NCI-H2107 treated with DMSO at 0.1 percent for 48 hours (cell line): ENCODE results near the gene TIMELESS.
"Not testable (repeated sequence)": the region's sequence is repeated elsewhere in the genome, so short reads cannot be mapped to it uniquely, and the experiment has no call there.

ENCODE experiments used
- DNase-seq: peaks from one replicate; lab custom pipeline; 2025; ENCODE audit not compliant: unreplicated experiment; lab: John Stamatoyannopoulos, UW

TIMELESS gene

GRCh38 chr12:56411781-56412639 lies 37.2 kb downstream of the TIMELESS start:
- no peak for DNase-seq

DNA sequence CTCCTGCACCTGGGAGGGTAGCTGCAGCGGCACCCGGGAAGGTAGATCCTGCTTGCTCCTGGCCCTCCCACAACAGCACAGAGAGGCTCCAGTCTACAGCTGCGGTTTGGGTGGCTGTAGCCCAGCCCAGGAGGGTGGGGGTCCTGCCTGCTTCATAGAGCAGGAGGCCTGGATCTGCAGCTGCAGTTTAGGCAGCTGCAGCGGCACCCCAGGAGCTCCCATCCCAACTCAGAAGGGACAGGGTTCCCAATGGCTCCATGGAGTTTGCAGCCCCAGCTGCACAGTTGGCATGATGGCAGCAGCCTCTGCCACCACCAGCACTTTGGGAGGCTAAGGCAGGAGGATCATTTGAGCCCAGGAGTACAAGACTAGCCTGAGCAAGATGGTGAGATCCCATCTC lies 38.5 kb downstream of the TIMELESS start:
- DNase-seq, result no peak

GRCh38 chr12:56408799-56409417 lies 40.3 kb downstream of the TIMELESS start:
- DNase-seq, result no peak

DNA sequence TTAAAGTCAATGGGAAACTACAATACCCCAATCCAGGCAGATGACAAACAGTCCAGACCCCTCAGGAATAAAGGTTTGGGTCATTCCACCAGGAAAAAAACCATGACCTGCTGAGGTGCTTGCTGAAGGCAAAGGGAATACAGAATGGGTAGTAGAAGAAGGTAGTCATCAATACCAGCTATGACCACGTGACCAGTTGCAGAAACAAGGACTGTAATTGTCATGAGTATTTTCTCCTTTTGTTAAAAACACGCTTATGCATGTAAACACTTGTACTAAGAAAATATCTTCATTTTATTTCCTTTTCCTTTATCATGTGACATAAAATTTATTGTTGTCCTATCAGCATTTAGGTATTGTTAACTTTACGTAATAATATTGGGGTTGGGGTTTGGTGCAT lies 45.0 kb downstream of the TIMELESS start:
- not testable (repeated sequence) for DNase-seq

DNA sequence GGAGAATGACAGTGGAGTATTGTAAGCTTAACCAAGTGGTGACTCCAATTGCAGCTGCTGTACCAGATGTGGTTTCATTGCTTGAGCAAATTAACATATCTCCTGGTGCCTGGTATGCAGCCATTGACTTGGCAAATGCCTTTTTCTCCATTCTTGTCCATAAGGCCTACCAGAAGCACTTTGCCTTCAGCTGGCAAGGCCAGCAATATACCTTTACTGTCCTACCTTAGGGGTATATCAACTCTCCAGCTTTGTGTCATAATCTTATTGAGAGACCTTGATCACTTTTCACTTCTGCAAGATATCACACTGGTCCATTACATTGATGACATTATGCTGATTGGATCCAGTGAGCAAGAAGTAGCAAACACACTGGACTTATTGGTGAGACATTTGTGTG lies 47.6 kb downstream of the TIMELESS start:
- not testable (repeated sequence) for DNase-seq

DNA sequence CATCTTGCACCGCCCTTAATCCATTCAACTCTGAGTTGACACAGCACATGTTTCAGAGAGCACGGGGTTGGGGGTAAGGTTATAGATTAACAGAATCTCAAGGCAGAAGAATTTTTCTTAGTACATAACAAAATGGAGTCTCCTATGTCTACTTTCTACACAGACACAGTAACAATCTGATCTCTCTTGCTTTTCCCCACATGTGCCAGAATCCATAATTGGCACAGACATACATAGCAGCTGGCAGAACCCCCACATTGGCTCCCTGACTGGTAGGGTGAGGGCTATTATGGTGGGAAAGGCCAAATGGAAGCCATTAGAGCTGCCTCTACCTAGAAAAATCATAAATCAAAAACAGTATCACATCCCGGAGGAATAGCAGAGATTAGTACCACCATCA lies 48.1 kb downstream of the TIMELESS start:
- not testable (repeated sequence) for DNase-seq

DNA sequence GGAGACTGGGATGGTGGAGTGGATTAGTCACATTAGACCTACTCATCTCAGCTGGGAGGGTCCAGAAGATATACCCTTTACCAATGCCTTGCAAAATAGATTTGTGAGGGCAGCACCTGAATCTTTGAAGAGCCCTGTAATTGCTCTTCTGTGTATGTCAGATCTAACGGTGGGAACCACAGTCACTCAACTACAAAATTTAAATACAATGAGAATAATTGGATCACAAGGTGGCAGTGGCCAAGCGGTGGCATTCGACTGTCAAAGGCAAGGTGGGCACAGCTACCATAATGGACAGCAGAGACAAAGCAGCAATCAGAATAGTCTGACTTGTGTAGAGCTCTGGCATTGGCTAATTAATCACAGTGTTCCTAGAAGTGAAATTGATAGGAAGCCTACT lies 49.8 kb downstream of the TIMELESS start:
- DNase-seq, result not testable (repeated sequence)

DNA sequence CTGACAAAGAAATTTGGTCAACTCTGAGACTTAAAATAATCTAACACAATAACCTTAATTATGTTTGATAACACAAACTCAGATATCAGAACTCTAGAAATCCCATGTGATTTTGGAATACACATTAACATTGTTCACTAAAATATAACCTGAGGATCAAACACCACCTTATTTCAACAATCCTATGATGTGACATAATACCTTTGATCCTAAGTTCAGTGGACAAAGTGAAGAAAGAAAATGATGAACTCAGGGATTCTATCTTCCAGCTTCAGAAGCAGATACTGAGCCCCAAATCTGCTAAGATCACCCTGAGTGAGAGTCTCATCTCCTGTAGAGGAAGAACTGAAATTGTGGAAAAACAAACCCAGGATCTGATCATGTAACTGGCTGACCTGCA lies 50.9 kb downstream of the TIMELESS start:
- no peak for DNase-seq

DNA sequence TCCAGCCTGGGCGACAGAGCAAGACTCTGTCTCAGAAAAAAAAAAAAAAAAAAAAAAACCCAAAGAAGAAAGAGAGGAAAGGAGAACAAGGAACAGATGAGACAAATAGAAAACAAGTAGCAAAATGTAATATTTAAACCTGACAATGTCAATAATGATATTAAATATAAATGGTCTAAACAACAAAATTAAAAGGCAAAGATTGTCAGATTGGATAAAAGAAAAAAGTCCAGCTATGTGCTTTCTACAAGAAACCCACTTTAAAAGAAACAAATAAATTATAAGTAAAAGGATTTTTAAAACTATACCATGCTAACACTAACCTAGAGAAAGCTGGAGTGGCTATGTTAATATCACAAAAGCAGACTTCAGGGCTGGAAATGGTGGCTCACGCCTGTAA lies 56.9 kb downstream of the TIMELESS start:
- DNase-seq, result no peak

DNA sequence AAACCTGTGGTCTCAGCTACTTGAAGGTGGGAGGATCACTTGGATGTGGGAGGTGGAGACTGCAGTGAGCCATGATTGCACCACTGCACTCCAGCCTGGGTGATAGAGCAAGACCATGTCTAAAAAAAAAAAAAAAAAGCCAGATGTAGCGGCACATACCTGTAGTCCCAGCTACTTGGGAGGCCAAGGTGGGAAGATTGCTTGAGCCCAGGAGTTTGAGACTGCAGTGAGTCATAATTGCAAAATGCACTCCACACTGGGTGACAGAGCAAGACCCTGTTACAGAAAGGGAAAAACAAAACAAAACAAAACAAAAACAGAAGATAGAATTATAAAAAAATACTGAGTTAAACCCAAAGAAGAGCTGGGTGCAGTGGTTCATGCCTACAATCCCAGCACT lies 57.5 kb downstream of the TIMELESS start:
- no peak for DNase-seq

DNA sequence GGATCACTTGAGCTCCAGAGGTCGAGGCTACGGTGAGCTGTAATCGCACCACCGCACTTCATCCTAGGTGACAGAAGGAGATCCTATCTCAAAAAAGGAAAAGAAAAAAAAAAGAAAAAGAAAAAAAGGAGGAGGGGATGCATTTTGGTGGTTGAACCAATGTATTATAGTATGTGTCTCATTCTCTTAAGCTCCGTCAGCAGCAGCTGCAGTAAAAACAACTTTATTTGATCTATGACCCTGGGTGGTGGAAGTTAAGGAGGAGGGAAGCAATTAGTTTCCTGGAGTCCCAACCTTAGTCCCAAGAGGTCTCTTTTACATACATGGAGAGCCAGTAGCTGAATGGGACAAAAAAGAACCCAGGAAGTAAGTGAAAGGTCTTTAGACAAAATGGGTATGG lies 59.8 kb downstream of the TIMELESS start:
- DNase-seq, result no peak

DNA sequence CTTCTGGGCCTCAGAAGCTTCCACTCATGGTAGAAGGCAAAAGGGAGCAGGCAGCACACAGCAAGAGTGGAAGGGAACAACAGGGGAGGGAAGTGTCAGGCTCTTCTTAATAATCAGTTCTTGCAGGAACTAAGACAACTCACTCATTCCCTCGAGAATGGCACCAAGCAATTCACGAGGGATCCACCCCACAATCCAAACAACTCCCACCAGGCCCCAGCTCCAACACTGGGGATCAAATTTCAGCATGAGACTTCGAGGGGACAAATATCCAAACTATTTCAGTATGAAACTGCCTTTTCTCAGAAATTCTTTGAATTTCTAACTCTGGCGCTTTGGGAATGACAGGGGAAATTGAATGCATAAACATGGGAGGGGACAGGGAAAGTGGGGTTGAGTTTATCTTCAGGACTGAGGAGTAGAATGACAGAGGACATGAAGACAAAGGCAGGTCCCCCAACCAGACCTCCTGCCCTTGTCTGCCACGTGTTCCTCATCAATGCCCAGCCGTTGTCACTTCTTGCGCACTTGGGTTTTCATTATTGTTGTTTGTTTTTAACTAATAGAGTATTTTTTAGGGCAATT lies 62.0 kb downstream of the TIMELESS start:
- DNase-seq, result no peak

DNA sequence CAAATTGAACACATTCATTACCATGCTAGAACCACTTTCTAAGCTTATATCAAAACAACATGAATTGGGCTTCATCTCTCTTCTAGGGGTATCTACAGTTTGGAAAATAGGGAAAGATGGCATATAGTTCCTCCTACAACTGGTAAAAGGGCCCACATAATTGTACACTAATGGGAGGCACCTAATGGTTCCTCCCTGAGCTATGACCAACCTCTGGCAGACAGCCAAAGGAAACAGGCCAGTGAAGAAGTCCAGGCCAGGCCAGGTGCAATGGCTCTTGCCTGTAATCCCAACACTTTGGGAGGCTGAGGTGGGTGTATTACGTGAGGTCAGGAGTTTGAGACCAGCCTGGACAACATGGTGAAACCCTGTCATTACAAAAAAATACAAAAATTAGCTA lies 63.4 kb downstream of the TIMELESS start:
- no peak for DNase-seq

DNA sequence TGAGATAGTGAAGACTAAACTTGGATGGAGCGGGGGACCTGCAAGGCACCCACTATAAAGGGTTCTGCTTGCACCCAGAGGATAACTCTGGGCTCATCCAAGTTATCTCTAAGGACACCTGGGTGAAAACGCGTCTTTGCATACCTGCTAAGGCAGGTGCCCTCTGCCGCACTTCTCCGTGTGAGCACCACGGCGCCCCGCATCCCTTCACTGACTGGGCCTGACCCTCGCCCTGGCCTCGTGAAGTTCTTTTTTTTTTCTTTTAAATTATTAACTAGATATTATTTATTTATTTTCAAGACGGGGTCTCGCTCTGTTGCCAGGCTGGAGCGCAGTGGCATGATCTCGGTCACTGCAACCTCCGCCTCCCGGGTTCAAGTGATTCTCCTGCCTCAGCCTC lies 66.6 kb downstream of the TIMELESS start:
- DNase-seq, result no peak

DNA sequence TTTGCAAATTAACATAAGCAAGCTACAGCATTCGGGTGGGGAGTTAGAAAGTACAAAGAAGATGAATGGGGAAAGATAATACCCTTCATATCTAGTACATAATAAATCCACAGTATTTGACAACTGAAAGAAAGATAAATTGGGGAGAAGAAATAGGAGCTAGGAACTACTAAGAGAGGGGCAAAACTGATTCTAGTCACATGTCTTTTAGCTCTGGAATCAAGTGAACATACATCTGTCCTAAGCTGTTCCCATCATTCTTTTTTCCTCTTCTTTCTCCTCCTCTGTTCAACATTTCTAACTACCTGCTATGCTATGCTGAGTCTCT lies 71.3 kb downstream of the TIMELESS start:
- no peak for DNase-seq

DNA sequence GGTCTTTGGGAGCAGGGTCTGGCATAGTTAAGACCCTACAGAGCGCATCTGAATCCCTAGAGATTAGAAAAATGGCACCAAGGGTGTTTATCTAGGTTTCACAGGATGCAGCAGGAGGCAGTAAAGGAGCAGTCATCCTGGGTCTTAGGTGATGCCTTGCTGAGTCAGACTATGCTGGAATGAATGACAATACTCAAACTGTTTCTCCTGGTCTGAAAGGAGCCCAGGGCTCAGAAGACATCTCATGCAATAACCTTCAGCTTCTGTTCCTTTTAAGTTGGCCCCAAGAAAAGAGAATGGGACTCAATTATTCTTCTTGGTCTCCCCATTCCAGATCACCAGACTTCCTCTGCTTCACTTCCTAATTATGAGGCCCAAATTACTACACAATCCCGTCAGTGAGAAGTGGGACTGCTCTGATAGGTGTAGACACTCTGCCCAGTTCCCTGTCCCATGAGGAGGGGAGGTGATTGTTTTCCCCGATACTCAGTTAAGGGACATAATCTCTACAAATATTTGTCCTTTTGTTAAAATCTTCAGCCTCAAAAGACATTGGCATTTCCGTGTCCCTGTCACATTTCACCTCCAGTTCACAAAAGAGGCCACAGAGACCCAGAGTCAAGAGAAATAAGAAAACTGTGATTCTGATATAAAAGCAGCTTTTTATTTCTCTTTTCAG lies 71.8 kb downstream of the TIMELESS start:
- no peak for DNase-seq

DNA sequence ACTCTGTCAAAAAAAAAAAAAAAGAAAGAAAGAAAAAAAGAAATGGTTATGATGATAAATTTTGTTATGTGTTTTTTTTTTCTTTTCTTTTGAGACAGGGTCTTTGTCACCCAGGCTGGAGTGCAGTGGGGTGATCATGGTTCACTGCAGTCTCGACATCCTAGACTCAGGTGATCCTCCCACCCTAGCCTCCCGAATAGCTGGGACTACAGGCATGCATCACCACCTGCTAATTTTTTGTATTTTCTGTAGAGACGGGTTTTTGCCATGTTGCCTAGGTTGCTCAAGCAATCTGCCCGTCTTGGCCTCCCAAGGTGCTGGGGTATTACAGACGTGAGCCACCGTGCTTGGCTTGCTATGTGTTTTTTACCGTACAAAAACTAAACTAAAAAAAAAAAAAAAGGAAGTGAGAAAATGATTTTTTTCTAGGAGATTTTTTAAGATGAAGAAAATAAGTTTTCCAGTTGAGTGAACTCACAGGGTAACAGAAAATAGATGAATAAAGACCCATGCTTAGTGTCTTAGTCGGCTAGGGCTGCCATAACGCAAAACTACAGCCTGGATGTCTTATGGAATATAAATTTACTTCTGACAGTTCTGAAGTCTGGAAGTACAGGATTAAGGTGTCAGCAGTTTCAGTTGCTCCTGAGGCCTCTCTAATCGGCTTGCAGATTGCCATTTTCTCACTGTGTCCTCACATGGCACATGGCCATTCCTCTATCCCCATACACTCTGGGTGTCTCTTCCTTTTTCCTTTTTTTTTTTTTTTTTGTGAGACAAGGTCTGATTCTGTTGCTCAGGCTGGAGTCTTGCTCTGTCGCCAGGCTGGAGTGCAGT lies 73.4 kb downstream of the TIMELESS start:
- no peak for DNase-seq

DNA sequence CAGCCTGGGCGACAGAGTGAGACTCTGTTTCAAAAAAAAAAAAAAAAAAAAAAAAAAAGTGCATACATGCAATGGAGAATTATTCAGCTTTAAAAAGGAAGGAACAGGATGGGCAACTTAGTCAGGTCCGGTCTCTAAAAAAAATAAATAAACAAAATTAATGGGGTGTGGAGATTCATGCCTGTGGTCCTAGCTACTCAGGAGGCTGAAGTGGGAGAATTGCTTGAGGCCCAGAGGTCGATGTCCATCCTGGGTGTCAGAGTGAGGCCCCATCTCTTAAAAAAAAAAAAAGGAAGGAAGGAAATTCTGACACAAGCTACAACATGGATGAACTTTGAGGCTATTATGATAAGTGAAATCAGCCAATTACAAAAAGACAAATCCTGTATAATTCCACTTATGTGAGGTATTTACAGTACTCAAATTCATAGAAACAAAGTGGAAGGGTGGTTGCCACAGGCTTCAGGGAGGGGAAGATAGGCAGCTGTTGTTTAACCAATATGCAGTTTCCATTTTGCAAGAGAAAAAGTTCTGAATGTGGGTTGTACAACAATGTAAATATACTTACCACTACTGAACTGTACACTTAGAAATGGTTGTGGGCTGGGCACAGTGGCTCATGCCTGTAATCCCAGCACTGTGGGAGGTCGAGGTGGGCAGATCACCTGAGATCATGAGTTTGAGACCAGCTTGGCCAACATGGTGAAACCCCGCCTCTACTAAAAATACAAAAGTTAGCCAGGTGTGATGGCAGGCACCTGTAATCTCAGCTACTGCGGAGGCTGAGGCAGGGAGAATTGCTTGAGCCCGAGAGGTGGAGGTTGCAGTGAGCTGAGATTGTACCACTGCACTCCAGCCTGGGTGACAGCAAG lies 74.3 kb downstream of the TIMELESS start:
- no peak for DNase-seq

GRCh38 chr12:56373515-56373914 lies 75.7 kb downstream of the TIMELESS start:
- DNase-seq, result no peak

- no peak for DNase-seq
These were observed 82.3 kb downstream of the TIMELESS start for GRCh38 chr12:56366948-56367347.
